ENCODE measurements around the gene FBLL1.

DNA sequence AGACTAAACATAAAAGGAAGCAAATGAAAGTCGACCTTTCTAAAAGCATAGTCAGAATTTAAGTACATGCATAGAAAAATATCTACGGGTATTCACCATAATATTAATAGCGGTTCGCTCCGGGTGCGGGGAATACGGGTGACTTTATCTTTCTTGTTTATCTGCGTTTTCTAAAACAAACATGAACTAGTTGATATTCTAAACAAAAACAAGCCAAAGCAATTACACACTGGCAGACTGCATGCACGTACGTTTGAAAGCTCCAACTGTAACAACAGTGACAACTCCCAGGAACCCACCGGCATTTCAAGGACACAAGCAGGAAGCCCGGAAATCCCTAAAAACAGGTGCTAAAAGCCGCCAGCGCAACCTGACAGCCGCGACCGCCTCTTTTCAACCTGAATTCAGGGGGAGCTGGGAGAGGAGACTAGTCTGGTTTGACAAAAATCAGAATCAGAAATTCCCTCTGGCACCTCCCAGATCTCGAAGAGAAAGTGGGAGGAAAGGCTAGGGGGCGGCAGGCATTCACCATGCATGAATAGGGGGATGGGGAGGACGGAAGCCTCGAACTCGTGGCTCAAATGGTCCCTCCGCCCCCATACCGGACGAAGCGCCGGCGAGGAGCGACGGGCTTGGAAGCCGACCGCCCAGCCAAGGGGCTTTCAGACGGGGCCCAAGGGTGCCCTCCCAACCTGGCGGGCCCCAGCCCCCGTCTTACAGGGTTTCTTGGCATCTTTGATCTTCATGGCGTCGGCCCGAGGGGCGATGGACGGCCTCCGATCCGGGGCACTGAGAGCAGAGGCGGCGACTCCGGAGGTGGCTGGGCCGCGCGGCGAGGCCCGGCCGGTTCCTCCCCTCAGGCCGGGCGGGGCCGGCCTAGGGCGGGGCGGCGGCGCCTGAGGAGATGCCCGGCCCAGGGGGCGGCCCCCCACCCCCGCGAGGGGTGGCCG, 49.7 kb downstream of the FBLL1 start, which contains the start of gene PANK3:
- TF ChIP-seq, protein P1, sequence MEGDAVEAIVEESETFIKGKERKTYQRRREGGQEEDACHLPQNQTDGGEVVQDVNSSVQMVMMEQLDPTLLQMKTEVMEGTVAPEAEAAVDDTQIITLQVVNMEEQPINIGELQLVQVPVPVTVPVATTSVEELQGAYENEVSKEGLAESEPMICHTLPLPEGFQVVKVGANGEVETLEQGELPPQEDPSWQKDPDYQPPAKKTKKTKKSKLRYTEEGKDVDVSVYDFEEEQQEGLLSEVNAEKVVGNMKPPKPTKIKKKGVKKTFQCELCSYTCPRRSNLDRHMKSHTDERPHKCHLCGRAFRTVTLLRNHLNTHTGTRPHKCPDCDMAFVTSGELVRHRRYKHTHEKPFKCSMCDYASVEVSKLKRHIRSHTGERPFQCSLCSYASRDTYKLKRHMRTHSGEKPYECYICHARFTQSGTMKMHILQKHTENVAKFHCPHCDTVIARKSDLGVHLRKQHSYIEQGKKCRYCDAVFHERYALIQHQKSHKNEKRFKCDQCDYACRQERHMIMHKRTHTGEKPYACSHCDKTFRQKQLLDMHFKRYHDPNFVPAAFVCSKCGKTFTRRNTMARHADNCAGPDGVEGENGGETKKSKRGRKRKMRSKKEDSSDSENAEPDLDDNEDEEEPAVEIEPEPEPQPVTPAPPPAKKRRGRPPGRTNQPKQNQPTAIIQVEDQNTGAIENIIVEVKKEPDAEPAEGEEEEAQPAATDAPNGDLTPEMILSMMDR (IDR thresholded peaks at IDR 0.05; ENCODE audit: insufficient read depth, low read depth, low read length), result no peak
- no peak for TF ChIP-seq EZH2 (IDR thresholded peaks at IDR 0.05; ENCODE audit: insufficient read depth, low read length)
